ENCODE results near the gene MGAT4C.

GRCh38 chr12:85920324-85920947 lies 335.8 kb downstream of the MGAT4C start:
- no peak for TF ChIP-seq POLR2A (IDR thresholded peaks at IDR 0.05; ENCODE audit: low read depth, low read length)
- TF ChIP-seq POLR2AphosphoS5 (IDR thresholded peaks at IDR 0.05; ENCODE audit: low read depth, low read length): no peak
